HG03108 (cell line): ENCODE results near the gene LOXL1.

Source experiments
- ATAC-seq: cut with Tn5 transposase; IDR thresholded peaks from one replicate; pipeline ENCODE4 v1.9.1; 2021; ENCODE audit warnings: moderate library complexity; ENCODE audit not compliant: unreplicated experiment

The LOXL1 gene

DNA sequence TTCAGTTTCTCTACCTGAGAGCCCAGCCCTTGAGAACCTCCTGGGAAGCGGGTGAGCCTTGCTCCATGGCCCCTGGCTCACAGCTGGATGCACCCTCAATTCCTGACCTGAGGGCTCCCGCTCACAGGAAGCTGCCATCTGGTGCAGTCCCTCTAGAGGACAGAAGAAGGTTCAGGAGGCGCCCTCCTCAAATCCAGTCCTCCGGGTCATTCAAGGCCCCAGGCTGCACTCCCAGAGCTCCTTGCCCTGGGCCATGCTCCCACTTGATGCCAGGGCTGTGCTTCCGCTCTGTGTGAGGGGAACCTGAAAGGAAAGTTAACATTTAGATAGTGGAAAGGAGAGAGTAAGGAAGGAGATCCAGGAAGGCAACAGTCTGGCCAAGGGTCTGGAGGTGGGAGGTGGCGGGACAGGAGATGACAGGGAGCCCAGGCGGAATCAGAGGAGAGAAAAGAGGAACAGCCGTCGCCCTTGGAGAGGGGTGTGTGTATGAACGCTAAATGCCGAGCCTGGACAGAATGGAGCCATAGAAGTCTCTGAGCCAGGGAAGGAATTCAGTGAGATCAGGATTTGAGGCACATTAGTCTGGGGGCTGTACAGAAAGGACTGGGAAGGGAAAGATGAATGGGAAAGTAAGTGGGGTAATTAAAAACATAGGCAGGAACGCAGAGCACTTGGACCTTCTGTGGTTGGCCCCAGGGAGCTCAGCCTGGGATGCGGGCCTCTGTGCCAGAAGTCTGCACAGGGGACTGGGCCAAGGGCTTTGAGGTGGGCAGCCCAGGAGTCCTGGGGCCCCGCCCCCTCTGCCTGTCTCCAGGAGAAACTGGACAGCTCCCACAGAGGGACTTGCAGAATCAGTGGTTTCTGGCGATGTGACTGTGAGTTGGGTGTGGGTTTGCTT is 26.8 kb upstream of the LOXL1 start:
- no peak for ATAC-seq

DNA sequence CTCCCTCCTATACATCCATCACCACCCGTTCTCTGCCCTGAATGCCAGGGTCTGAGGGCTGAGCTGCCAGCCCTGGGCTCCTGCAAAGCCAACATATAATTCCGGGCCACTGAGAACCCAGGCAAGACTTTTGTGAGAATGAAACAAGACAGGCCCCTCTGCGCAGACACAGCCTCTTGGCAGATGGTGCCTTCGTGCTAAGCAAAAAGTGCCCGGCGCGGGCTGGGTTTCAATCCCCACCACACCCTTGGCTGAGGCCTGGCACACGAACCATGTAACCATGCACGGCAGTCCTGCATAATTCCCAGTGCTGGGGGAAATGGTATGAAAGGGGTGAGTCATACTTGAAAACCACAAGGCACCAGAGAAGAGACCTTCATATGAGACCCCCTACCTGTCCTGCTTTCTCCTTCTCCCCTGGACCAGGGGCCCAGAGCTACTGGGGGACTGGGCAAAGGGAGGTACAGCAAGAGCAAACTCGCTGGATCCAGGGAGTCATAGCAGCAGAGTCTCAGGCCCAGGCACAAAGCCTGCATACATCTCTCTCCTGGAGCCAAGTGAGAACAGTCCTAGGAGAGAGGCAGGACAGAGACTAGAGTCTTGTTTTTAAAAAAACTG is 26.1 kb upstream of the LOXL1 start:
- ATAC-seq: no peak

DNA sequence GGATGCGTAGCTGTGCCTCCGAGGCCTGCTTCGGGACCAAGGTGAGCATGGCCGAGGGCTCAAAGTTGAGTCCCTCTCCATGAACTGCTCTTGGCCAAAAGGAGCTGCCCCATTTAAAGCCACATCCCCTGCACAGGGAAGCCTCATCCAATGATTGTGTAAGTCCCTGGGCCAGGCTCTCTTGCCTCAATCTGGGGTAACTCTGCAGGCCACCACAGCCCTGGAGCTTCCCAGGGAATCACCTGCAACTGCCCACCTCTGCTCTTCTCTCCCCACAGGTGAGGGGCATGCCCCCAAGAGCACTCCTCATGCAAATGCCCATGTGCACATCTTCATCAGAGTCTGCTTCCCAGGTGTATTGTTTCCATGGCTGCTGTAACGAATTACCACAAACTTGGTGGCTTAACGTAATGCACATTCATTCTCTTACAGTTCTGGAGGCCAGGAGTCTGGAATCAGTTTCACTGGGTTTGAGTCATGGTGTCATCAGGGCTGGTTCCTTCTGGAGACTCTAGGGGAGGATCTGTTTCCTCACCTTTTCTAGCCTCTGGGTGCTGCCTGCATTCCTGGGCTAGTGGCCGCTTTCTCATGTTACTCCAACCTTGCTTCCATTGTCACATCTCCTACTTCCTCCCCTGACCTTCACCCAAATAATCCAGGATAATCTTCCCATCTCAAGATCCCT is 25.0 kb upstream of the LOXL1 start:
- no peak for ATAC-seq

DNA sequence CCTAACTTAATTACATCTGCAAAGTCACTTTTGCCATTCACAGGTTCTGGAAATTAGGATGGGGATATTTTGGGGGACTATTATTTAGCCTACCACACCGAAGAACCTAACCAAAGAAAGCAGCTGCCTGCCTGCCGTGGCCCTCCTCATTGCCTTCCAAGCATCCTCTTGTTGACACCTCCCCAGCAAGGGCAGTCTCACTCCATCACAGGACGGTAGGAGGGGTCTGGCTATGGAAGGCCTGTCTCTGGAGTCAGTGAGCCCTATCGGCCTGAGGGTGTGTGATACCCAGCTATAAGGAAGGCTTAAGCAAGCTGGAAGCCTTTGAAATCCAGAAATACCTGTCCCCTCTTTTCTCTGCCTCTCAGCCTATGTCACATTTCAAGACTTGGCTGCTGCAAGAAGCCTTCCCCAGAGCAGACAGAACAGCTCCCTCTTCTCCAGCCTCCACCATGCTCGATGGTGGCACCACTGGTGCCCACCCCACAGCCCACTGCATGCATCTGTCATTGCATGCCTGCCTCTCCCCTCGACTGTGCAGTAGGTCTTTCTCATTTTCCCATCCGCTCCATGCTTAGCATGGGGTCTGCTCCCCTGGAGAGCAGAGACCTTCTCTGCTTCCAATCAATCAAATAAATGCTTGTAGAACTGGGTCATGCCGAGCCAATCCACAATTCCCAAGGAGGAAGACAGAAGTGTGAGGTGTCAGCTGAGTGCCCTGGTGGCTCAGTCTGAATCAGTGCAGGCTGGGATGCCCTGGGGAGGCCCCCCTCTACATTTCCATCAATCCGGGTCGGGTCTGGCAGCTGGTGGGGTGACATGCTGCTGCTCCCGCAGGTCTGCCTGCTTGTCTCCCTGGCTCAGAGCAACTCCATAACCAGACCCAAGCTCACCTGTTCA is 23.9 kb upstream of the LOXL1 start:
- ATAC-seq: no peak

DNA sequence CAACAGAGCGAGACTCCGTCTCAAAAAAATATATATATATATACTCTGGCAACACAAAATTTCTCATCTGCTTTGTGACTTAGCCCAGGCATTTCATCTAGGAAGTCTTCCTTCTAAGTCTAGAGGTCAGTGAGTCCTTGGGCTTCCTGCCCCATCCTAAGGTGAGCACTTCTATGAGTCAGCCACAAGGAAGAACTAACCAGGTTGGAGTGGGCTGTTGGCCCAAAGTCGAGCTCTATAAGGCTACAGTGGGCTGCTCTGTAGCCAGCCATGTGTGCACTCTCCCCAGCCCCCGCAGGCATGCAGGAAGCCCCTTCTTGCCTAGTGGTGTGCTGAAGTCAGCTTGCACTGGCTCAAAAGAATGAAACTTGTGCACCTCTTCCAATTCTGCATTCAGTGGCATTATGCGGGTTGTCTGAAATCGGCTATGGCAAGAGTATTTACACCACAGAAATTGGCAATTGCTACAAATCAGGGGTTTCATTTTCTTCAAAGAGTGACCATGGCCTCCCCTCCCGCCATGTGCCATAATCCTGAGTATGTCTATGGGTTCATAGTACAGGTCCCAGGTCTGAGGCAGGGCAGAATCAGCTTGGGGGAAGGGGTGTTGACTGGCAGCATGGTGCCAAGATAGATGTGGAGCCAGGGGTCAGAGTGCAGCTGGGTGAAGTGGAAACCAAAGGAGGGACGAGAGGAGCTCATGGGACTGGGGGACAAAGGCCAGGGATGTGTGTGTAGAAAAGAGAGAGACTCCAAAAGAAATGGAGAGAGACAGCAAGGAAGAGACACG is 22.0 kb upstream of the LOXL1 start:
- no peak for ATAC-seq

DNA sequence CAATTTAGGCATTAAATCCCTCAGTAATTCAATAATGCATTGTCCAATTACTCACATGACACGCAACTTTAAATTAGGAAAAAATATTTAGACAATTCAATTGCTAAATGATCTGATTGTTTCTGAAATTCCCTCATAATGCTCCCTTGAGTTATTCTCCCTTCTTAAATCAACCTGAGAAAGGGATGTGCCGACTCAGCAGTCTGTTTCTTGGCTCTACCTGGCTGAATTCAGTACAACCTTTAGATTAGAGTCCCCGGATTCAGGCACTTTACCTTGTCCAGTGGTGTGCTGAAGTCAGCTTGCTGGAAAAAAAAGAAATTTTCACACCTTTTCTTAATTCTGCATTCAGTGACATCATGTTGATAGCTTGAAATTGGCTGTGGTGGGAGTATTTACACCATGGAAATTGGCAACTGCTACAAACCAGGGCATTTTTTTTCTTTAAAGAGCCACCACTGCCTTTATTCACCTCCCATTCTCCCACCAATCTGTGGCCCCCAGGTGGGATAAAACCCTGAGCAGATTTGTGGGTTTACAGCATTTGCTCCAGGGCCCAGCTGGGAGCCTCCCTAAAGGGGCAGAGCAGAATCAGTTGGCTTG is 20.9 kb upstream of the LOXL1 start:
- ATAC-seq: no peak

DNA sequence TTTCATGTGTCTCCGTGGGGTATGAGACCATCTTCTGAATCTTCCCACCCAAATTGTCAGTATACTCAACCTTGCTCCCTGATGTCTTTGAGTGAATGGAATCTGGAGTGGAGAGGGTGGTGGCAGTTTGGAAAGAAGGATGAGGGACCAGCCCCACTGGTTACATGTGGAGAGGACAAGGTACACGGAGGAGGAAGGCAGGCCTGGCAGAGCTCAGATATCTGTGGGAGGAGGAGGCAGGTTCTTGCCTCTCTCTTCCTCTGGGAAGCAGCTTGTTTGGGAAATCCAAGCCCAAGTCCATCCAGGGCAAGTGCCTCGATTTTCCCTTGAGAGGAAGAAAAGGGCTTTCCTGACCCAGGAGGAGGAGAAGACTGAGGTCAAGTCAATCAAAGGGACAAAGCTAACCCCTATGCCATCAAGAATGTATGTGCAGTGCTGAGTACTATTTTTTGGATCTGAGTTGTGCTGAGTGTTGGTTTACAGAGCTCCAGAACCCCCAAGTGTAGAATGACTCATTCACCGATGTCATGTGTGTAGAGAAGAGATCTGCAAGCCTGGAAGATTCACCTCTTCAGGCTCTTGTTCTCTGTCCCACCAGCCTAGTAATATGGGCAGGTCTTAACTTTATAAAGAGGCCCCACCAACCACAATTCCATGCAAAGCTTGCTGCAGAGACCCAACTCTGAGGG is 19.8 kb upstream of the LOXL1 start:
- ATAC-seq: no peak

DNA sequence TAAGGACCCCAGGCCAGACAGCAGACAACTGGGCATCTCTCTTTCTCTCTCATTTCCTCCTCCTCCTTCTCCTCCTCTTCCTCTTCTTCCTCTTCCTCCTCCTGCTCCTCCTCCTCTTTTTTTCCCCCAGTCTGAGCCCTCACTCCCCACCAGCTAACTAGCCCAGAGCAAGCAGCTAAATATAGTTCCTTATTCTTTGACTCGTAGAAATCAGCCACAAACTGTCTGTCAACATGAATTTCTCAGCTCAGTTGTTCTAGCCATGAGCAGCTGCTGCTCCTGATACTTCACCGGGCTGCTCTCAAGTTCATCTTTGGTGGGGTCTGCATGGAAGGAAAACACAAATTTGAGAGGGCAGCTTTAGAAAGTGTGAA is 19.2 kb upstream of the LOXL1 start:
- ATAC-seq: no peak

DNA sequence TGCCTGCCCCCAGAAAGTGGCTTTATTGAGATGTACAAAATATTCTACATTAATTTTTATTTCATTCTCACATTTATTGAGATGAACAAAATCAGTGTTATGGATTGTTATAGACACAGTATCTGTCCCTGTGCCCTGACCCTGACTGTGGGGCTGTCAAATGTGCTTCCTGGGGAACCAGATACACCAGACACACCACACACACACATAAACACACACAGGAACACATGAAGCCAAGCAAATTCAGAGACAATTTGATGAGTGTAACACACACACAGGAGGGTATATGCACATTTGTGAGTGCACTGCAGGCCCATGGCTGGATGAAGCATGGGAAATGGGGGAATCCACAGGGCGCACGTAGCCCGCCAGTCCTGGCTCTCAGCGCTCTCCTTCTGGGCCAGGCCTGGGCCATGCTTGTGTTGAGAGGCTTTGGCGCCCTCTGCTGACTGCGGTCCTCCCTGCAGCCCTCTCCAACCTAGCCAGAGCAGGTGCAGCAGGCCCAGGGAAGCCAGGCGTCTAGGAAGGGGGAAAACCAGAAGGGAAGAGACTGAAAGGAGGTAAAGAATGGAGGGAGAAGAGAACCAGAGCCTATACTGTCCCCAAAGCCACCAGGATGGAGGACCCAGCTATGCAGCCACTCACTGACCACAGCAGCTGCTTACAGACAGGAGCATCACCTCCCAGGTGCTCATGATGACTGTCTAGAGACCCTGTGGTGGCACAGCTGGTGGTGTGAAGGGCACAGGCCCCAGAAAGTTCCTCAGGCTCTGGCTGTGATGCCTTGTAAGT is 18.0 kb upstream of the LOXL1 start:
- no peak for ATAC-seq

DNA sequence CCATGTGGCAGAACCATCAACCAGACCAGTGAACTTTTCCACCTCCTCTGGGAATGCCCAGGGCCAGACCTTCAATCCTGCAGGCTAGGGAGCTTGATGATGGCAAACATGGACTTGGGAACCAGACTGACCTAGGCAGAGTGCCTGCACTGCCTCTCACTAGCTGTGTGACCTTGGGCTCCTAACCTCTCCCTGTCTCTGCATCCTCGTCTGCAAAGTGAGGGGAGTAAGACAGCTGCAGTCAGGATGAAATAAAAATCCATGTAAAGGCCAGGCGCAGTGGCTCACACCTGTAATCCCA is 17.5 kb upstream of the LOXL1 start:
- ATAC-seq: no peak

DNA sequence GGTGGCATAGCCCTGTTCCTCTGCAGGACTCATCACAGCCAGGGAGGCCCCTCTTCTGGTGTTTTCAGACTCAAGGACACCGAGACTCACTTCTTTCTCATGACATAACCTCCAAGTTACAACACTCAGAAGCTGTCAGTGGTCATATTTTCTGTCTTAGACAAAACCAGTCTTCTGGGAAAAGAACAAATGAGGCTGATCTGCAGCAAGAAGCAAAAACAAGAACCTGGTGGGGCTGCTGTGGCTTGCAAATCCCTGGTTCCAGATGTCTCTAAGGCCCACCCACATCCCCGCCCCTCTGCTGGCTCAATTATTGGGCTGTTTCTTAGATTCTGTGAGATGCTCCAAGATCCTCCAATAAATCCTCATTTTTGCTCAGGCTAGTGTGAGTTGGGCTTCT is 16.6 kb upstream of the LOXL1 start:
- no peak for ATAC-seq

DNA sequence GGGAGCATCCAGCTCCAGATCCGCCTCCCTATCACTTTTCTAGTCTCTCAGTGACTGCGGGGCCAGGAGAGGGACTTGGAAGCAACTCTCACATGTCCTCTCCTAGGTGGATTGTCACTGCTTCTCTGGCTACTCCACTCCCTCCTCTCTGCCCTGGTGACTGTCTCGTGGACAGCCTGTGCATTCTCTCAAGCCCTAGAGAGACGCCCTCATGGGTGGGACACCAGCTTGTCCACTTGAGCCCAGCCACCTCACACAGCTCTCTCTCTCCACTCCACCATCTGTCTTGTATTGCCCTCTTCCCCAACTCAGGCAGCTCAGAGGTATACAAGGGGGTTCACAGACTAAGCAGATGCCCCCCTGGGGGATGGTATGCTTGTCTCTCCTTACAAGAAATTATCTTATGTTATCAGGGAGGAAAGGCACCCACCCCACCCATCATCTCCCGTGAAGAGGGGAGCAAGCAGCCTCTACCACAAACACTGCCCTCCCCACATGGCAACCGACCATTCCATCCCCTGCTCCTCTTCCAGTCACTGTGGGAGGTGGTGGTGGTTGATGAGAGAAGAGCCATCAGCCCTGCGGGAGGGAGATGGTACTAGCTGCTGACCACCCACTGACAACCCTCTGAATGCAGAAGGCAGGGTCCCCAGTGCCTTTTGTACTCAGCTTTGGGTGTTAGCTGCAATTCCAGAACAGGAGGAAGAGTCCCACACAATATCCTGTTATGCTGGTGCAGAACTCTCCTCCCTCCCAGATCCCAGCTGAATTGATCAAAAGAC is 15.5 kb upstream of the LOXL1 start:
- no peak for ATAC-seq

DNA sequence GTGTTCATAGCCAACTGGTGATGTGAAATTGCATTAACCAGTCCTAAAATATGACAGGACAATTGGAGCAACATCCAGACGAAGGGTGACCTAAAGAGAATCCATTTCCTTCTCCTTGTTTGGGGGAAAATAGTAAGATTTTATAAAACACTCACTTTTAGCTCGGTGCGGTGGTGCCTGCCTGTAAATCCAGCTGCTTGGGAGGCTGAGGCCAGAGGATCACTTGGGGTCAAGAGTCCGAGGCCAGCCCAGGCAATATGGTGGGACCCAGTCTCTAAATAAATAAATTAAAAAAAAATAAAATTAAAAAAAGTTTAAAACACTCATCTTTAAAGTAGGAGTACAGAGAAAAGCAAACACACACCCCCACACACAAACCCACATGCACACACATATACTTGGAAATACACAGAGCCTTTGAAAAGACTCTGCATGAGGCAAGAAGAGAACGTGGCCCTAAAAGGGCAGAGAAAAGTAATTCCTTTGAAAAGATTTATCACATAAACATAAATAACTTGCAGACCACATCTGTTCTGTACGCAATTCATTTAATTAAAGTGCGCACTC is 14.1 kb upstream of the LOXL1 start:
- no peak for ATAC-seq

DNA sequence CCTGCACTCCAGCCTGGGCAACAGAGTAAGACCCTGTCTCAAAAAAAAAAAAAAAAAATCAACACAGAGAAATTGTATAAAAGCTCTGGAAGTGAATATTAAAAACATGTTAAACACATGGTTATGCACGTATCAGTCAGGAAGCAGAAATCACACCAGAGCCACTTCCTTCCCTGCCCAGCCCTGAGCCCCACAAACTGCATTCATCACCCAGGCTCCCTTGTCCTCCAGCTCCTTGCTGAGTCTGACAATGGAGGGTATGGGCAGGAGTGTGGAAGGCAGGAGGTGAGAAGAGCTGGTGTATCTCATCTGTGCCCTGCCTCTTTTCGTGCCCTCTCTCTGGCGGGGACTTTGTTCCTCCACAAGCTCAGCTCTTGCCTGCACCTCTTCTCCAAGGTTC is 12.1 kb upstream of the LOXL1 start:
- ATAC-seq: no peak

DNA sequence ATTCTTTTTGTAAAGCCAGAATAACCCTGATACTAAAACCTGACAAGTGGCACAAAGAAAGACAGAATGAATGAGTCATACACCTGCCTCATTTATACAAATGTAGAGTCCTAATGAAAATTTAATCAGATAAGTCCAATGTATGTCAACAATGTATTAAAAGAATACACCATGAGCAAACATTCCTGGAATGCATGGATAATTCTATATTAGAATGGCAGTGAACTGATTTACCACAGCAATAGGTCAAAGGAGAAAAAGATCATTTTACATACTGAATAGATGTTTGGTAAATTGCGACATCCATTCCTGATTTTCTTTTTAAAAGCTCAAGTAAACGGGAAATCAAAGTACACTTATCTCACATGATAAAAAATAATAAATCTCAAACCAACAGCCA is 11.2 kb upstream of the LOXL1 start:
- ATAC-seq: no peak

DNA sequence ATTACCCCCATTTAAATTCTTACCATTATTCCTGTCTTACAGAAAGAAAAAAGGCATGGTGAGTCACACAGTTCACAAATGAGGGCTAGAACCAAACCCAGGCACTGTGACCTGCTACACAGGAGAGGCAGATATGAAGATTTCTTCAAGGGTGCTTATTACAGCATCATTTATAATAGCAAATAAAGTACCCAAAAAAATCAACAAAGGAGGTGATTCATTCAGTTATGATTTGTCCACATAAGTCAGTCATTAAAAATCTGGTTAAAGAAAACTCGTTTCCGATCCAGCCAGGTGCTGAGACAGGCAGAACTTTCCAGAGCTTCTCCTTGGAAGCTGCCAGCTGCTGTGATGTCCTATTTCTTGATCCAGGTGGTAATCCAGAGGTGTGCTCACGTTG is 7.5 kb upstream of the LOXL1 start:
- ATAC-seq: no peak

DNA sequence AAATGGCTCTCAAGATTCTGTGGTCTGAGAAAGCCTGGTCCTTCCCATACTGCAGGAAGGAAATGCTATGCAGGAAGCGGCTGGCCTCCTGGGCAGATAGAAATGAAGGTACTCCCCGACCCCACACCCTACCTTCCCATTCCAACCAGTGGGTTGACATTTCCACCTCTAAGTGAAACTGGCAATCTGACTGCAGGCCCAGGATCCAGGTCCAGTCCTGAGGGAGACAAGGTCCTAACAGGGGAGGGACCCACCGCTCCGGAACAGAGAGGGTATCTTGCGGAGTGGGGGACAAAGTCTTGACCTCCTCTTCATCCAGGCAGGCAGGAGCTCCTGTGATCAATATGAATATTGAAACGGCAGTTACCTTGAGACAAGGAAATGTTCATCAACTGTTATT is 6.6 kb upstream of the LOXL1 start:
- no peak for ATAC-seq
